ENCODE results near the gene FZD1. TPM values are rescaled to one million over a fixed set of nuclear protein-coding genes. Genes with fewer than 3 reads are reported as not detected.

The FZD1 gene
- total and polyA plus RNA-seq, 2 of the 8 experiments (the other 6 are each of a cell fraction or from before 2014, with no cell fraction given), result 0.62 to 0.91 TPM

GRCh38 chr7:91302794-91303193 is 38.6 kb downstream of the FZD1 start:
- H2BK20ac ChIP-seq (ENCODE audit: low read length), result no peak overlapping the region
- TF ChIP-seq E2F6 (IDR thresholded peaks at IDR 0.05), result no peak
- TF ChIP-seq EGR1 (IDR thresholded peaks at IDR 0.05; ENCODE audit: borderline replicate concordance, low read depth, low read length), result no peak
- TF ChIP-seq KDM4A (IDR thresholded peaks at IDR 0.05; ENCODE audit: low read depth, low read length, severe bottlenecking), result no peak
- no peak for TF ChIP-seq SP4 (IDR thresholded peaks at IDR 0.05; ENCODE audit: low read length)
- no peak for TF ChIP-seq ATF3 (IDR thresholded peaks at IDR 0.05; ENCODE audit: insufficient read depth, low read depth, low read length)
- TF ChIP-seq MAX (IDR thresholded peaks at IDR 0.05), result no peak
- no peak for TF ChIP-seq SIN3A (conservative IDR thresholded peaks at IDR 0.05 in 1 of 2, IDR thresholded peaks at IDR 0.05 in 1 of 2; ENCODE audit: low read depth in 1 of 2, low read length in 2 of 2)
- TF ChIP-seq CREB1 (IDR thresholded peaks at IDR 0.05), result no peak
- TF ChIP-seq KDM5A (IDR thresholded peaks at IDR 0.05; ENCODE audit: low read length), result no peak
- no peak for TF ChIP-seq SRF (IDR thresholded peaks at IDR 0.05; ENCODE audit: low read depth, low read length)
- TF ChIP-seq TAF7 (optimal IDR thresholded peaks at IDR 0.05; ENCODE audit: borderline replicate concordance, low read depth, low read length), result no peak
- no peak for TF ChIP-seq RBBP5 (IDR thresholded peaks at IDR 0.05; ENCODE audit: borderline replicate concordance, low read depth, low read length)

More at GRCh38 chr7:91302794-91303193, 38.6 kb downstream of the FZD1 start:
- H3K79me2 ChIP-seq (ENCODE audit: control insufficient read depth in 1 of 2, insufficient read depth in 2 of 2, low read length in 2 of 2), result no peaks in the 10 kb centered on the region
- WGBS, 2 experiments (ENCODE audit: extremely low coverage in 1 of 2, insufficient coverage in 1 of 2, insufficient read length in 1 of 2, insufficient replicate concordance in 2 of 2, low coverage in 1 of 2, low lambda C conversion rate in 2 of 2, missing lambda C conversion rate in 1 of 2), result 69% methylated on average over 2 of the region's 2 CpGs; no CpG with 5 or more reads in 1 of the 2 experiments
- no peaks in the 10 kb centered on the region; a peak in 1 of 7 replicates for H3K4me1 ChIP-seq (replicated peaks in 1 of 4; ENCODE audit: control insufficient read depth in 3 of 4, insufficient read depth in 4 of 4, low read length in 3 of 4)
- no peak overlapping the region for H4K91ac ChIP-seq (replicated peaks; ENCODE audit: insufficient read length, low read length)
- H3K4me2 ChIP-seq (ENCODE audit: insufficient read depth in 1 of 2, low read depth in 2 of 2, low read length in 2 of 2), result no peak overlapping the region
- no peaks in the 10 kb centered on the region for H3K79me1 ChIP-seq (ENCODE audit: low read depth, low read length)
- H4K8ac ChIP-seq (ENCODE audit: extremely low read depth, insufficient read depth, low read length), result no peak overlapping the region
- no peak overlapping the region for H3K9ac ChIP-seq (replicated peaks in 1 of 4; ENCODE audit: extremely low read depth in 1 of 4, low read depth in 3 of 4, low read length in 3 of 4)
- H3K4ac ChIP-seq (replicated peaks; ENCODE audit: insufficient read length, low read depth, low read length), result no peak overlapping the region
- no peak overlapping the region for H3K27ac ChIP-seq (ENCODE audit: low read depth, low read length)
- no peak overlapping the region for H2BK12ac ChIP-seq (ENCODE audit: low read depth, low read length)
- no peak overlapping the region for H3K18ac ChIP-seq (ENCODE audit: extremely low read depth, low read length)
- H2BK120ac ChIP-seq (replicated peaks; ENCODE audit: low read depth, low read length), result no peak overlapping the region
- no peak overlapping the region for H3K23ac ChIP-seq (ENCODE audit: insufficient read length)
- H3K36me3 ChIP-seq (ENCODE audit: control insufficient read depth in 2 of 4, insufficient read depth in 4 of 4, low read length in 3 of 4), result no peaks in the 10 kb centered on the region
- H3K14ac ChIP-seq (ENCODE audit: insufficient read length), result no peak overlapping the region
- H2BK15ac ChIP-seq (ENCODE audit: low read length), result no peak overlapping the region
- H2AK5ac ChIP-seq (ENCODE audit: low read depth, low read length), result no peak overlapping the region
- no peaks in the 10 kb centered on the region for H3K23me2 ChIP-seq (ENCODE audit: low read depth, low read length)
- H4K20me1 ChIP-seq (replicated peaks in 1 of 2; ENCODE audit: control insufficient read depth in 1 of 2, insufficient read depth in 2 of 2, low read length in 2 of 2), result no peaks in the 10 kb centered on the region
- POLR2A ChIA-PET (ENCODE audit: partially characterized antibody), result interaction anchor here (0.6 kb wide), 1 partner anchor 121 kb away, joined by 3 read pairs; no protein-coding TSS in a partner anchor
- no peak for FAIRE-seq
- no peak overlapping the region for H2AFZ ChIP-seq (ENCODE audit: low read length)
- no peak for DNase-seq (ENCODE audit: low read depth in 1 of 2, low spot score in 2 of 2)
- no peak overlapping the region for H3K4me3 ChIP-seq (ENCODE audit: extremely low read depth in 1 of 4, insufficient read depth in 2 of 4, low read depth in 3 of 4, low read length in 4 of 4)
- H2BK5ac ChIP-seq (ENCODE audit: low read depth, low read length), result no peak overlapping the region
- no peaks in the 10 kb centered on the region for H3K9me3 ChIP-seq (ENCODE audit: insufficient read depth in 2 of 2, low read depth in 1 of 2, low read length in 1 of 2)
- no peaks in the 10 kb centered on the region; a peak in 1 of 7 replicates for H3K27me3 ChIP-seq (replicated peaks in 1 of 4; ENCODE audit: control insufficient read depth in 3 of 4, extremely low read depth in 1 of 4, insufficient read depth in 3 of 4, low read length in 3 of 4)
- no peak overlapping the region for H4K5ac ChIP-seq (ENCODE audit: insufficient read length, low read depth, low read length)
- no peak overlapping the region for H3K56ac ChIP-seq (replicated peaks; ENCODE audit: insufficient read length, low read depth, low read length)
- CTCF ChIA-PET (ENCODE audit: partially characterized antibody), result interaction anchor here (0.5 to 3.1 kb wide), 3 partner anchors 11 to 52 kb away, joined by 3 to 13 read pairs (median 3); no protein-coding TSS in a partner anchor
